Measurements from ENCODE around the gene RGS3.

RGS3 gene

GRCh38 chr9:113588242-113588810, 124.8 kb downstream of the RGS3 start:
- H3K4me3 ChIP-seq (ENCODE audit: low read depth, low read length), result no peak overlapping the region
- no peak for DNase-seq (ENCODE audit: low read depth)
- TF ChIP-seq CTCF (IDR thresholded peaks at IDR 0.05; ENCODE audit: insufficient read depth, low read depth, low read length, missing control alignments), result no peak

- no peak for TF ChIP-seq CTCF (IDR thresholded peaks at IDR 0.05; ENCODE audit: insufficient read depth, low read depth, low read length, missing control alignments)
- no peak for DNase-seq (ENCODE audit: low read depth)
- no peak overlapping the region for H3K4me3 ChIP-seq (ENCODE audit: low read depth, low read length)
Observed at GRCh38 chr9:113588936-113589335, 125.4 kb downstream of the RGS3 start.

- H3K4me3 ChIP-seq (ENCODE audit: low read depth, low read length), result no peak overlapping the region
- no peak for DNase-seq (ENCODE audit: low read depth)
- no peak for TF ChIP-seq CTCF (IDR thresholded peaks at IDR 0.05; ENCODE audit: insufficient read depth, low read depth, low read length, missing control alignments)
Observed at GRCh38 chr9:113589407-113589806, 125.9 kb downstream of the RGS3 start.

- no peak for DNase-seq (ENCODE audit: low read depth)
- H3K4me3 ChIP-seq (ENCODE audit: low read depth, low read length), result no peak overlapping the region
- peak; percentile 32 for TF ChIP-seq CTCF (IDR thresholded peaks at IDR 0.05; ENCODE audit: insufficient read depth, low read depth, low read length, missing control alignments)
Observed at GRCh38 chr9:113589890-113590289, 126.4 kb downstream of the RGS3 start.

- no peak for TF ChIP-seq CTCF (IDR thresholded peaks at IDR 0.05; ENCODE audit: insufficient read depth, low read depth, low read length, missing control alignments)
- DNase-seq (ENCODE audit: low read depth), result no peak
- no peak overlapping the region for H3K4me3 ChIP-seq (ENCODE audit: low read depth, low read length)
Observed at GRCh38 chr9:113590389-113590788, 126.9 kb downstream of the RGS3 start.

- peak; percentile 90 for TF ChIP-seq CTCF (IDR thresholded peaks at IDR 0.05; ENCODE audit: insufficient read depth, low read depth, low read length, missing control alignments)
- DNase-seq (ENCODE audit: low read depth), result peak; percentile 77
- H3K4me3 ChIP-seq (ENCODE audit: low read depth, low read length), result no peak overlapping the region
Observed at GRCh38 chr9:113590991-113591898, 127.7 kb downstream of the RGS3 start.
